CD4-positive, alpha-beta T cell treated with Interleukin-4 for 1 hour (primary cell): ENCODE data around the gene RBM39.
"Not testable (repeated sequence)": the region's sequence is repeated elsewhere in the genome, so short reads cannot be mapped to it uniquely, and the experiment has no call there.

Experiments
- DNase-seq, 2 donors: peaks; one replicate each; pipeline ENCODE4 v3.0.0-alpha.2; 2020 to 2022

RBM39 gene

GRCh38 chr20:35750611-35751010 lies 8.6 kb upstream of the RBM39 start:
- no peak for DNase-seq

- DNase-seq = not testable (repeated sequence)
Observed at GRCh38 chr20:35744492-35744841, 2.4 kb upstream of the RBM39 start.

- peak in 1 of 2 donors; percentile 48 for DNase-seq
Observed at GRCh38 chr20:35743693-35744491, 1.8 kb upstream of the RBM39 start.

GRCh38 chr20:35742741-35743523 lies 872 bp upstream of the RBM39 start:
- DNase-seq = peak; percentile 34 to 67

GRCh38 chr20:35739294-35740163 lies 2.5 kb downstream of the RBM39 start:
- DNase-seq = peak in 1 of 2 donors; percentile 69

GRCh38 chr20:35738410-35739179 lies 3.5 kb downstream of the RBM39 start:
- DNase-seq = no peak

- no peak for DNase-seq
Observed at GRCh38 chr20:35737865-35738333, 4.2 kb downstream of the RBM39 start.

GRCh38 chr20:35735826-35736470 lies 6.1 kb downstream of the RBM39 start:
- no peak for DNase-seq

- DNase-seq = no peak
Observed at GRCh38 chr20:35734777-35735649, 7.0 kb downstream of the RBM39 start.

GRCh38 chr20:35734374-35734773 lies 7.7 kb downstream of the RBM39 start:
- DNase-seq = no peak

- DNase-seq = no peak
Observed at GRCh38 chr20:35732644-35732982, 9.4 kb downstream of the RBM39 start.

- no peak for DNase-seq
Observed at GRCh38 chr20:35731862-35732643, 10.0 kb downstream of the RBM39 start.

- DNase-seq = no peak
Observed at GRCh38 chr20:35731469-35731788, 10.6 kb downstream of the RBM39 start.

- no peak for DNase-seq
Observed at GRCh38 chr20:35730583-35731468, 11.2 kb downstream of the RBM39 start.

GRCh38 chr20:35729836-35730582 lies 12.1 kb downstream of the RBM39 start:
- DNase-seq = no peak

GRCh38 chr20:35729283-35729807 lies 12.7 kb downstream of the RBM39 start:
- DNase-seq = no peak

- peak in 1 of 2 donors; percentile 30 for DNase-seq
Observed at GRCh38 chr20:35726842-35727711, 15.0 kb downstream of the RBM39 start.
